ENCODE measurements around the gene TMIE. TPM values are rescaled to one million over a fixed set of nuclear protein-coding genes. Genes with fewer than 3 reads are reported as not detected.

Gene TMIE
- total RNA-seq, 1 experiment from 2014 or later = 1.1 TPM

GRCh38 chr3:46667657-46668056 is 33.5 kb upstream of the TMIE start:
- ChIA-PET POLR2A (no interaction called here), CTCF (no interaction called here)
- no TSS peak for BruUV-seq (replicated peaks)
- TF ChIP-seq TCF7L2 (IDR thresholded peaks at IDR 0.05; ENCODE audit: low read depth, low read length) = no peak
- no peak for TF ChIP-seq REST (IDR thresholded peaks at IDR 0.05; ENCODE audit: insufficient read depth in 1 of 2, low read depth in 2 of 2, low read length in 1 of 2)
- no peak for TF ChIP-seq SIN3A (IDR thresholded peaks at IDR 0.05; ENCODE audit: borderline replicate concordance, insufficient read depth, low read depth, low read length)
- TF ChIP-seq, protein P1, sequence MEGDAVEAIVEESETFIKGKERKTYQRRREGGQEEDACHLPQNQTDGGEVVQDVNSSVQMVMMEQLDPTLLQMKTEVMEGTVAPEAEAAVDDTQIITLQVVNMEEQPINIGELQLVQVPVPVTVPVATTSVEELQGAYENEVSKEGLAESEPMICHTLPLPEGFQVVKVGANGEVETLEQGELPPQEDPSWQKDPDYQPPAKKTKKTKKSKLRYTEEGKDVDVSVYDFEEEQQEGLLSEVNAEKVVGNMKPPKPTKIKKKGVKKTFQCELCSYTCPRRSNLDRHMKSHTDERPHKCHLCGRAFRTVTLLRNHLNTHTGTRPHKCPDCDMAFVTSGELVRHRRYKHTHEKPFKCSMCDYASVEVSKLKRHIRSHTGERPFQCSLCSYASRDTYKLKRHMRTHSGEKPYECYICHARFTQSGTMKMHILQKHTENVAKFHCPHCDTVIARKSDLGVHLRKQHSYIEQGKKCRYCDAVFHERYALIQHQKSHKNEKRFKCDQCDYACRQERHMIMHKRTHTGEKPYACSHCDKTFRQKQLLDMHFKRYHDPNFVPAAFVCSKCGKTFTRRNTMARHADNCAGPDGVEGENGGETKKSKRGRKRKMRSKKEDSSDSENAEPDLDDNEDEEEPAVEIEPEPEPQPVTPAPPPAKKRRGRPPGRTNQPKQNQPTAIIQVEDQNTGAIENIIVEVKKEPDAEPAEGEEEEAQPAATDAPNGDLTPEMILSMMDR (IDR thresholded peaks at IDR 0.05) = no peak
- no peak for TF ChIP-seq POLR2AphosphoS5 (IDR thresholded peaks at IDR 0.05; ENCODE audit: low read depth, low read length)
- no peaks in the 10 kb centered on the region for H3K4me1 ChIP-seq (ENCODE audit: control insufficient read depth, insufficient read depth, low read length)
- no peak overlapping the region for H3K4me3 ChIP-seq (ENCODE audit: low read depth in 2 of 2, low read length in 2 of 2)
- intact Hi-C loops (cut with micrococcal nuclease; ENCODE audit: unreplicated experiment) (no loop called here), in situ Hi-C loops (cut with HindIII; ENCODE audit: low pct_unique_long_range_greater_than_20kb, low sequenced_read_pairs) (no loop called here)
- ATAC-seq = no peak
- no peaks in the 10 kb centered on the region for H3K9me3 ChIP-seq (ENCODE audit: control insufficient read depth, insufficient read depth, low read depth, low read length)
- no peak overlapping the region for H3K27ac ChIP-seq (ENCODE audit: low read length)
- DNase-seq (ENCODE audit: low read depth, low spot score) = no peak
- no peaks in the 10 kb centered on the region for H3K27me3 ChIP-seq (ENCODE audit: control insufficient read depth, insufficient read depth, low read length)
- no peaks in the 10 kb centered on the region for H3K36me3 ChIP-seq (ENCODE audit: control insufficient read depth, insufficient read depth, low read length)

DNA sequence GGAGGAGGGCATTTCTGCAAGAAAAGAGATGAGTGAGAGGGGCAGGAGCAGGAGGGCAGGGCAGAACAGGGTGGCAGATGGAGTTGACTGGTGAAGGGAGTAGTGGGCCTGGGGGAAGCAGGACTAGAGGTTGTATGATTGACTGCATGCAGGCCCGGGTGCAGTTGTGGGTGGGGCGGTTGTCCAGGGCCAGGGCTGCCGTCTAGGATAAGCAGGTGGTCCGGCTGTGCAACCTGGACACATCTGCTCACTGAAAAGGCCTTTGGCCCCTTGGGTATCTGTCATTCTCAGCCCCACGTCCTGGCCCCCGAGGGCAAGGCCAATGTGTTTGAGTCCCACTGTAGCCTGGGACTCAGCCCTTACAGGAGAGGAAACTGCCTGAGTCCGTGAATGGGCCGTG is 33.1 kb upstream of the TMIE start:
- ChIA-PET CTCF (no interaction called here), POLR2A (no interaction called here)
- no peak for ATAC-seq
- Histone ChIP-seq H3K36me3 (ENCODE audit: control insufficient read depth, insufficient read depth, low read length) (no peaks in the 10 kb centered on the region), H3K4me1 (ENCODE audit: control insufficient read depth, insufficient read depth, low read length) (no peaks in the 10 kb centered on the region), H3K27me3 (ENCODE audit: control insufficient read depth, insufficient read depth, low read length) (no peaks in the 10 kb centered on the region), H3K4me3 (ENCODE audit: low read depth in 2 of 2, low read length in 2 of 2) (no peak overlapping the region), H3K27ac (ENCODE audit: low read length) (no peak overlapping the region), H3K9me3 (ENCODE audit: control insufficient read depth, insufficient read depth, low read depth, low read length) (no peaks in the 10 kb centered on the region)
- no TSS peak for BruUV-seq (replicated peaks)
- TF ChIP-seq SIN3A (IDR thresholded peaks at IDR 0.05; ENCODE audit: borderline replicate concordance, insufficient read depth, low read depth, low read length) (no peak), POLR2AphosphoS5 (IDR thresholded peaks at IDR 0.05; ENCODE audit: low read depth, low read length) (no peak), TCF7L2 (IDR thresholded peaks at IDR 0.05; ENCODE audit: low read depth, low read length) (no peak), REST (IDR thresholded peaks at IDR 0.05; ENCODE audit: insufficient read depth in 1 of 2, low read depth in 2 of 2, low read length in 1 of 2) (no peak)
- TF ChIP-seq, protein P1 (IDR thresholded peaks at IDR 0.05) = no peak
- intact Hi-C loops (cut with micrococcal nuclease; ENCODE audit: unreplicated experiment) = no loop called here
- in situ Hi-C loops (cut with HindIII; ENCODE audit: low pct_unique_long_range_greater_than_20kb, low sequenced_read_pairs) = no loop called here
- DNase-seq (ENCODE audit: low read depth, low spot score) = no peak
